Measurements from ENCODE around the gene TMEM43.
A peak's percentile ranks its signal among the peaks of the same experiment; 100 is the strongest.

The TMEM43 gene

GRCh38 chr3:14150078-14150477 lies 25.2 kb downstream of the TMEM43 start:
- no peaks in the 10 kb centered on the region for H3K9me3 Mint-ChIP-seq
- H3K4me3 Mint-ChIP-seq = no peak overlapping the region
- no peaks in the 10 kb centered on the region for H3K27me3 Mint-ChIP-seq
- H3K36me3 Mint-ChIP-seq (ENCODE audit: low read depth) = peaks cover 34% of the 10 kb centered on the region
- H3K4me1 Mint-ChIP-seq (ENCODE audit: low read depth) = peaks cover 4% of the 10 kb centered on the region
- peak overlapping the region; percentile 43 for H3K27ac Mint-ChIP-seq

GRCh38 chr3:14150491-14151230 lies 25.8 kb downstream of the TMEM43 start:
- Mint-ChIP-seq H3K9me3 (no peaks in the 10 kb centered on the region), H3K4me3 (no peak overlapping the region), H3K27me3 (no peaks in the 10 kb centered on the region), H3K4me1 (ENCODE audit: low read depth) (peaks cover 2% of the 10 kb centered on the region), H3K27ac (peak overlapping the region; percentile 43), H3K36me3 (ENCODE audit: low read depth) (peaks cover 30% of the 10 kb centered on the region)

- H3K4me1 Mint-ChIP-seq (ENCODE audit: low read depth) = peaks cover 5% of the 10 kb centered on the region
- no peaks in the 10 kb centered on the region for H3K27me3 Mint-ChIP-seq
- H3K36me3 Mint-ChIP-seq (ENCODE audit: low read depth) = peaks cover 35% of the 10 kb centered on the region
- no peaks in the 10 kb centered on the region for H3K9me3 Mint-ChIP-seq
- no peak overlapping the region for H3K4me3 Mint-ChIP-seq
- H3K27ac Mint-ChIP-seq = no peak overlapping the region
Measured at GRCh38 chr3:14151471-14152083, 26.7 kb downstream of the TMEM43 start.

GRCh38 chr3:14152233-14152962 lies 27.5 kb downstream of the TMEM43 start:
- no peak overlapping the region for H3K4me3 Mint-ChIP-seq
- no peaks in the 10 kb centered on the region for H3K9me3 Mint-ChIP-seq
- peaks cover 33% of the 10 kb centered on the region for H3K36me3 Mint-ChIP-seq (ENCODE audit: low read depth)
- no peaks in the 10 kb centered on the region for H3K27me3 Mint-ChIP-seq
- H3K4me1 Mint-ChIP-seq (ENCODE audit: low read depth) = peaks cover 5% of the 10 kb centered on the region
- H3K27ac Mint-ChIP-seq = no peak overlapping the region

GRCh38 chr3:14152963-14153355 lies 28.1 kb downstream of the TMEM43 start:
- H3K27me3 Mint-ChIP-seq = no peaks in the 10 kb centered on the region

GRCh38 chr3:14153663-14154062 lies 28.8 kb downstream of the TMEM43 start:
- no peaks in the 10 kb centered on the region for H3K9me3 Mint-ChIP-seq
- peaks cover 42% of the 10 kb centered on the region for H3K36me3 Mint-ChIP-seq (ENCODE audit: low read depth)
- H3K4me1 Mint-ChIP-seq (ENCODE audit: low read depth) = peaks cover 5% of the 10 kb centered on the region
- no peak overlapping the region for H3K27ac Mint-ChIP-seq
- no peaks in the 10 kb centered on the region for H3K27me3 Mint-ChIP-seq
- no peak overlapping the region for H3K4me3 Mint-ChIP-seq

More at GRCh38 chr3:14152963-14153355, 28.1 kb downstream of the TMEM43 start:
- peaks cover 36% of the 10 kb centered on the region for H3K36me3 Mint-ChIP-seq (ENCODE audit: low read depth)
- H3K4me3 Mint-ChIP-seq = no peak overlapping the region
- no peaks in the 10 kb centered on the region for H3K9me3 Mint-ChIP-seq
- peaks cover 5% of the 10 kb centered on the region for H3K4me1 Mint-ChIP-seq (ENCODE audit: low read depth)
- no peak overlapping the region for H3K27ac Mint-ChIP-seq

- Mint-ChIP-seq H3K4me1 (ENCODE audit: low read depth) (peaks cover 5% of the 10 kb centered on the region), H3K4me3 (no peak overlapping the region), H3K27ac (peak overlapping the region; percentile 29), H3K9me3 (no peaks in the 10 kb centered on the region), H3K36me3 (ENCODE audit: low read depth) (peaks cover 48% of the 10 kb centered on the region), H3K27me3 (no peaks in the 10 kb centered on the region)
Measured at GRCh38 chr3:14154276-14154675, 29.4 kb downstream of the TMEM43 start.

- H3K27ac Mint-ChIP-seq = no peak overlapping the region
- no peak overlapping the region for H3K4me3 Mint-ChIP-seq
- no peaks in the 10 kb centered on the region for H3K9me3 Mint-ChIP-seq
- no peaks in the 10 kb centered on the region for H3K27me3 Mint-ChIP-seq
- peaks cover 5% of the 10 kb centered on the region for H3K4me1 Mint-ChIP-seq (ENCODE audit: low read depth)
- peaks cover 55% of the 10 kb centered on the region for H3K36me3 Mint-ChIP-seq (ENCODE audit: low read depth)
Measured at GRCh38 chr3:14154895-14155440, 30.1 kb downstream of the TMEM43 start.

- Mint-ChIP-seq H3K27ac (peak overlapping the region; percentile 6), H3K4me3 (no peak overlapping the region), H3K9me3 (no peaks in the 10 kb centered on the region), H3K27me3 (no peaks in the 10 kb centered on the region), H3K4me1 (ENCODE audit: low read depth) (peaks cover 5% of the 10 kb centered on the region), H3K36me3 (ENCODE audit: low read depth) (peaks cover 64% of the 10 kb centered on the region)
Measured at GRCh38 chr3:14156201-14156600, 31.3 kb downstream of the TMEM43 start.

GRCh38 chr3:14156843-14157561 lies 32.1 kb downstream of the TMEM43 start:
- Mint-ChIP-seq H3K4me1 (ENCODE audit: low read depth) (peaks cover 5% of the 10 kb centered on the region), H3K27ac (no peak overlapping the region), H3K9me3 (peaks cover 5% of the 10 kb centered on the region), H3K36me3 (ENCODE audit: low read depth) (peaks cover 72% of the 10 kb centered on the region), H3K4me3 (no peak overlapping the region), H3K27me3 (no peaks in the 10 kb centered on the region)

GRCh38 chr3:14157951-14158350 lies 33.1 kb downstream of the TMEM43 start:
- Mint-ChIP-seq H3K4me3 (no peak overlapping the region), H3K4me1 (ENCODE audit: low read depth) (peaks cover 5% of the 10 kb centered on the region)

GRCh38 chr3:14158370-14158769 lies 33.5 kb downstream of the TMEM43 start:
- H3K4me3 Mint-ChIP-seq = no peak overlapping the region
- no peak overlapping the region for H3K27ac Mint-ChIP-seq
- H3K4me1 Mint-ChIP-seq (ENCODE audit: low read depth) = peaks cover 5% of the 10 kb centered on the region
- peaks cover 12% of the 10 kb centered on the region for H3K9me3 Mint-ChIP-seq
- H3K36me3 Mint-ChIP-seq (ENCODE audit: low read depth) = peaks cover 80% of the 10 kb centered on the region
- no peaks in the 10 kb centered on the region for H3K27me3 Mint-ChIP-seq

More at GRCh38 chr3:14157951-14158350, 33.1 kb downstream of the TMEM43 start:
- Mint-ChIP-seq H3K36me3 (ENCODE audit: low read depth) (peaks cover 76% of the 10 kb centered on the region), H3K9me3 (peaks cover 12% of the 10 kb centered on the region), H3K27me3 (no peaks in the 10 kb centered on the region), H3K27ac (no peak overlapping the region)

GRCh38 chr3:14159426-14159825 lies 34.6 kb downstream of the TMEM43 start:
- Mint-ChIP-seq H3K27ac (no peak overlapping the region), H3K4me3 (no peak overlapping the region), H3K9me3 (peaks cover 12% of the 10 kb centered on the region), H3K27me3 (no peaks in the 10 kb centered on the region), H3K36me3 (ENCODE audit: low read depth) (peaks cover 83% of the 10 kb centered on the region), H3K4me1 (ENCODE audit: low read depth) (peaks cover 5% of the 10 kb centered on the region)

- H3K27me3 Mint-ChIP-seq = no peaks in the 10 kb centered on the region
- no peak overlapping the region for H3K4me3 Mint-ChIP-seq
- no peak overlapping the region for H3K27ac Mint-ChIP-seq
- H3K4me1 Mint-ChIP-seq (ENCODE audit: low read depth) = no peaks in the 10 kb centered on the region
- H3K36me3 Mint-ChIP-seq (ENCODE audit: low read depth) = peaks cover 93% of the 10 kb centered on the region
- H3K9me3 Mint-ChIP-seq = peaks cover 12% of the 10 kb centered on the region
Measured at GRCh38 chr3:14161282-14161681, 36.4 kb downstream of the TMEM43 start.
